Measurements from ENCODE around the gene CPM.

CPM gene

GRCh38 chr12:68954811-68955210, 21.8 kb upstream of the CPM start:
- DNase-seq: no peak

DNA sequence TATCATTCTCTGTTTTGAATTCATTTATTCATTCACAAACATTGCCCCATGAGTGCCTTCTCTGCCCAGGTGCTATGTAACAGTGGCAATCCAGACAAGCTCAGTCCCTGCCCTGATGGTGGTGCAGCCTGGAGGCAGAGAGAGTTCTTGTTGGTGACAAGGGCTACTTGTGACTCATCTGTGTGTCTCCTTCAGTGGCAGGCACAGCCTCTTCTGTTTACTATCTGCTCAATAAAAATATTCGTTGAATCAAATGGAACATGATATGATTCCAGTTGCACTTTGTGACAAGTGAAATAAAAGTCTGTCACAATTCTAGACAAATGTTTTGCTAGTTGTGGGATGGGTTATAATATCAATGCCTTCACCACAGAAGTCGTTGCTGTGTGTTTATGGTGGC, 20.6 kb upstream of the CPM start:
- DNase-seq: no peak

DNA sequence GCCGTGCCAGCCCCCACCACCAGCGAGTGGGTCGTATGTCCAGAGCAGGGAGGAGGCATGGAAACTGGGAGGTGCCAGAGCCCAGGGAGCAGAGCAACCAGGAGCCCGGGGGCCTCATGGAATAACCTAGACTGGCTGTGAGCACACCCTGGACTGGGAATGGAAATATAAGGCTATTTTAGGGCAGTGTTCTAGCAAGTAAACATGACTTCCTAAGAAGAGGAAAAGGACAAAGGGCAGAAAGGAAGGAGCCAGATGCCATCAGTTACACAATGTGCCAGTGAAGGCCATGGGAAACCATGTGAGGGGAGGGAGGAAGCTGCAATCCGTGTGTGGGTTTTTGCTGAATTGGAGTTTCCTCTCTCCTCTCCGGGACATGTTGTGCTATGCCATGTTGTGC, 18.7 kb upstream of the CPM start:
- DNase-seq: peak; percentile 4

DNA sequence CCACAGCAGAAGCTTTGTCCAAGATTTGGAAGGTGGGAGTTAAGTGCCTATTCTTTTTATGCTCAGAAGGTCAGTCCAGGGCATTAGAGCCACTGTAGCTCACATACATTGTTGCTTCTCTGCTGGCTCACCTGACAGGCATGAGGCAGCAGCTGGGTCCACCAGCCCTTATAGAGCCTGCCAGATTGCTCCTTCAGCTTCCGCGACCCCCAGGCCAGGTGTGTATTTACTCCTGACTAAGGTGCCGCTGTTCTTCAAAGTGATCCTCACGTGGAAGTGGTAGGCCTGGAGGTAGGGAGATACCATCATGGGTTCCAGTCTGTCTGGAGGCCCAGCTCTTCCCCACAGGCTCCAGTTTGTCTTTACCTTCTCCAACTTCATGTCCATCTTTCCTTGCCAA, 17.5 kb upstream of the CPM start:
- no peak for DNase-seq

DNA sequence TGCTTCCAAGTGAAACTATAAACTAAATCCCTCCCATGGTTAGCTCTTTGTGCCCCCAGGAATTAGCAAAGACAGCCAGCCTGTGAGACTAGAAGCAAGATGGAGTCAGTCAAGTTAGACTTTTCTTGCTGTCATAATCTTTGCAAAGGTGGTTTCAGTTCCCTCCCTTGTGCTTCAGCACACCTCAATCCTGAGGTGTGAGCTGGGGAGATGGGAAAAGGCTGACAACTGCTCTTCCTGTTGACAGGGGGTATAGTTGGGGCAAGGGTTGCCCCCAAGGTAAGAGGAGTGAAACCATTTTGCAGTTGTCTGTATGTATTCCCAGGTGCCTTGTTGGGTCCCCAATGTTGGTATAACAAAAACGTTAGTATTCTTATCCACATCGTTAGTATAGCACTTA, 12.3 kb upstream of the CPM start:
- DNase-seq: no peak

GRCh38 chr12:68944296-68945076, 11.5 kb upstream of the CPM start:
- no peak for DNase-seq

DNA sequence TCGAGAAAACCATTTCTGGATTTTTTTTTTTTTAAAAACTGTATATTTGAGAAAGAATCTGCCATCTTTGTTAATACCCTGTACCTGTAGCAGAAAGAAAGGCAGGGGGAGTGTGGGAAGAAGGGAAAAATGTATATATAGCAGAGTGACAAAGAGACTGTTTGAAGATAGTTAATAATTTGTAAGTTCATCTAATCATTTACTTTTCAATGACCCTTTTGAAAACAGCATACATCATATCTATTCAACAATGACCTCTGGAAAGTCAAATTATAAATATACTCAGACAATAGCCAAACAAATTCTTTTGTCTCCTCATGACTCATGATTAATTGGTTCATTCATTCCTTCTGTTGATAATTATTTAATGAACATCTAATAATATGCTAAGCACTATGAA, 10.9 kb upstream of the CPM start:
- no peak for DNase-seq

DNA sequence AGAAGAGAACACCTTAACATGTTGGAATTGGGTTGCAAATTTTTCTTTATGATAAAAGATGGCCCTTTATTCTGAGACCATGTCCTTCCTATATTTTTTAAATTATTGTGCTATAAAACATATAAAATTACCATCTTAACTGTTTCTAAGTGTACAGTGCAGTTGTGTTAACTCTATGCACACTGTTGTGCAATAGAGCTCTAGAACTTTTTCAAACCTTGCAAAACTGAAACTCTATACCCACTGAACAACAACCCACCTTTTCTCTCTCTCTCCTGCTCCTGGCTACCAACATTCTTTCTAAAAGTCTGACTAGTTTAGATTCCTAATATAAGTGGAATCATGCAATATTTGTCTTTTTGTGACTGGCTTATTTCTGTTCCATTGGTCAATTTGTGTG, 7.8 kb upstream of the CPM start:
- DNase-seq: no peak

- no peak for DNase-seq
Measured at GRCh38 chr12:68939505-68939904, 6.5 kb upstream of the CPM start.

DNA sequence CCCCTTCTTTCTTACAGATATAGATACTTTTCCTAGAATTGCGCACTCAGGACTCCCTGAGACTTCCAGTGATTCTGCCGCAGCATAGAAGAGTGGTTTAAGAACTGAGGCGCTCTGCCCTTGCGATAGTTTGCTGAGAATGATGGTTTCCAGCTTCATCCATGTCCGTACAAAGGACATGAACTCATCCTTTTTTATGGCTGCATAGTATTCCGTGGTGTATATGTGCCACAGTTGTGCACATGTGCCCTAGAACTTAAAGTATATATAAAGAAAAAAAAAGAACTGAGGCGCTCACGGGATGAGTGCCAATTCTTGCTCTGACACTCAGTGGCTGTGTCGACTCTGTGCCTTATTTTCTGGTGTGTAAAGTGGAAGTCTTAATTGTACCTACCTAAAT, 1.4 kb upstream of the CPM start:
- DNase-seq: no peak

GRCh38 chr12:68932128-68932960, 627 bp downstream of the CPM start:
- DNase-seq: no peak

- no peak for DNase-seq
Measured at GRCh38 chr12:68930178-68930577, 2.8 kb downstream of the CPM start.

GRCh38 chr12:68924546-68924945, 8.4 kb downstream of the CPM start:
- no peak for DNase-seq

DNA sequence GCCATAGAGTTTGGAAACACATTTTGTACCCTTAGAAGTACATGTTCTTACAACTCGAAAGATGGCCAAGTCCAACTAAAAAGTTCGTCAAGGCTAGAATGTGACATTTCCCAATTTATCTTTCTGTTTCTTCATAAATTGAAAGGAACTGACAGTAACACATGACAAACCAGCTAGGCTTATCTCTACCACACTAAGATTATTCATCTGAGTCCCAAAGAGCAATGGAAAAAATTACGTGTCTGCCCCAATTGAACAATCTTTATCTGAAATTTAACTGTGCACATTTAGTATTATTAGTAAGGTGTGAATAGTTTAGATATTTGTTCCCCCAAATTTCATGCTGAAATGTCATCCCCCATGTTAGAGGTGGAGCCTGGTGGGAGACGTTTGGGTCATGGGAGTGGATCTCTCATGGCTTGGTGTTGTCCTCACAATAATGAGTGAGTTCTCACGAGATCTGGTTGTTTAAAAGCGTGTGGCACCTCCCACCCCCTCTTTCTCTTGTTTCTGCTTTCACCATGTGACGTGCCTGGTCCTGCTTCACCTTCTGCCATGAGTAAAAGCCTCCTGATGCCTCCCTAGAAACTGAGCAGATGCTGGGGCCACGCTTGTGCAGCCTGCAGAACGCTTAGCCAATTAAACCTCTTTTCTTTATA, 13.3 kb downstream of the CPM start:
- no peak for DNase-seq

- no peak for DNase-seq
Measured at GRCh38 chr12:68918960-68919359, 14.0 kb downstream of the CPM start.

DNA sequence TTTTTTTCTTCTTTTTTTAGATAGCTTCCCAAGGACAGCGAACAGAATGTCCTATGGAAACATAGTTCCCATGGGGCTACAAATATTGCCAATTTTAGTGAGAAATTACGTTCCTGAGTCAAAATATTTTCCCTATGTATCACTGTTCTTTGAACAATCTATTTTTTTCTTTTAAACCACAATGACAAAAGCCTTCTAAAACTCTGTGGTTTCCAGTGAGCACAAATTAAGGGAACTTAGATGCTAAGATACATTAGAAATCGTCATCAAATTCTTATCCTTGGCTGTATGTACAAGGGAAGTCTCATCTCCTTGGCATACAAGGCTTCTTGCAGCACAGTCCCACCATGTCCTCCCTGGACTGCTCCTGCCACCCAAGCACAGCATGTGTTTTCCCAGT, 17.9 kb downstream of the CPM start:
- DNase-seq: no peak

- no peak for DNase-seq
Measured at GRCh38 chr12:68913682-68914081, 19.3 kb downstream of the CPM start.

DNA sequence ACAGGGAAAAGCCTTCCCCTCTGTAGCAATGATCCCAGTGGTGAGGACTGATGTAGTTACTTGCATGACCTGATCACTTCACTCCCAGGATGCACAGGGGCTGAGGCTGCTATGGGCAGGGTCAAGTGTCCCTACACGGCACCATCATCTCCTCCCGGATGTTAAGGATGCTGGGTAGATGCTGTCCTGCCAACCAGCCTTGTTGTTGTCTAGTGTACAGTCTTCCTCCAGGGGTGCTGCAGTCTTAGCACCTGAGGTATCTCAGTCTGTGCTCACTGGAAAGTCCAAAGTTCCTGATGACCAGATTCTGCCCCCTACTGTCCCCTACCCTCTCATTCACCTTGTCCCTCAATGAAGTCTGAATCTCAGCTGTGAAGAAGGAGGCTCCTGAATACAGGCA, 20.1 kb downstream of the CPM start:
- no peak for DNase-seq

- DNase-seq: no peak
Measured at GRCh38 chr12:68911197-68911718, 21.7 kb downstream of the CPM start.

GRCh38 chr12:68910128-68910527, 22.8 kb downstream of the CPM start:
- DNase-seq: no peak

- DNase-seq: no peak
Measured at GRCh38 chr12:68908076-68908475, 24.9 kb downstream of the CPM start.

DNA sequence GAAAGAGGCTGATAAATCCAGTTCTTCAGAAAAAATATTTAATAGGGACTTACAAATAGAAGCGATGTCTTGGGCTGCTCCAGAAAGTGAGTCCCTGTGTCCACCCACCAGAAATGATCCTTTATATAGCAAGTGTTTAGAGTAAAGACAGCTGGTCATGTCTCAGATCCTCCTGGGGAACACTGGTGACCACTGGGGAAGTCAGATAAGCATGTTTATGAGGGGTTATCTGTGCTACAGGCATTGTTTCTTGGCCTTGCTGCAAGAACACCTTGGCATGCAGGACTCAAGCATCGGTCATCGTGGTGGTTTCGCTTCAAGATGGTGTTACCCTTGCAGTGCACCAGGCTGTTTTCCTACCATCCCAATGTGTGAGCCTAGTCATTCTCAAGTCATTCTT, 27.2 kb downstream of the CPM start:
- no peak for DNase-seq

GRCh38 chr12:68904351-68904962, 28.5 kb downstream of the CPM start:
- no peak for DNase-seq
